SK-N-SH treated with all-trans-retinoic acid at 6 μM for 48 hours (cell line): ENCODE data around the gene MTHFD2.

Experiments used
- ATAC-seq: fragments of 200-7000 bp; cut with Tn5 transposase; 3 replicates; pipeline ENCODE4 v1.9.1; 2020; ENCODE audit warnings: mild to moderate bottlenecking, moderate library complexity
- ARNTL ChIP-seq: fragments of 450-650 bp; formaldehyde crosslinking; IDR thresholded peaks from 2 replicates; pipeline ENCODE4 v1.5.0; 2020; ENCODE audit warnings: low read depth, mild to moderate bottlenecking, moderate library complexity, borderline replicate concordance
- BACH2 ChIP-seq: fragments of 250-450 bp; sonication (Bioruptor Pico); IDR thresholded peaks from 2 replicates; pipeline ENCODE4 v1.9.0; 2021; ENCODE audit warnings: mild to moderate bottlenecking, borderline replicate concordance
- CSDC2 ChIP-seq: fragments of 250-450 bp; sonication (Bioruptor Pico); IDR thresholded peaks from 2 replicates; pipeline ENCODE4 v1.5.0; 2020; ENCODE audit warnings: mild to moderate bottlenecking, moderate library complexity
- GLIS3 ChIP-seq: fragments of 250-450 bp; sonication (Bioruptor Pico); IDR thresholded peaks from 2 replicates; pipeline ENCODE4 v1.5.0; 2020; ENCODE audit warnings: mild to moderate bottlenecking, moderate library complexity
- OSR1 ChIP-seq: fragments of 250-450 bp; sonication (Bioruptor Pico); IDR thresholded peaks from 2 replicates; pipeline ENCODE4 v1.8.0; 2022; ENCODE audit warnings: moderate library complexity, mild to moderate bottlenecking, inconsistent platforms
- PPARA ChIP-seq: fragments of 250-450 bp; sonication (Bioruptor Pico); IDR thresholded peaks from 2 replicates; pipeline ENCODE4 v1.5.0; 2020; ENCODE audit warnings: mild to moderate bottlenecking, borderline replicate concordance
- TCF4 ChIP-seq: fragments of 250-450 bp; sonication (Bioruptor Pico); IDR thresholded peaks from 2 replicates; pipeline ENCODE4 v1.8.0; 2021; ENCODE audit warnings: mild to moderate bottlenecking, moderate library complexity, borderline replicate concordance
- TOX ChIP-seq: fragments of 250-450 bp; sonication (Bioruptor Pico); IDR thresholded peaks from 2 replicates; pipeline ENCODE4 v1.8.0; 2021; ENCODE audit warnings: mild to moderate bottlenecking, moderate library complexity, borderline replicate concordance
- ZC3H10 ChIP-seq: fragments of 250-450 bp; sonication (Bioruptor Pico); IDR thresholded peaks from 2 replicates; pipeline ENCODE4 v1.5.1; 2021; ENCODE audit warnings: mild to moderate bottlenecking, moderate library complexity
- ZFP3 ChIP-seq: fragments of 250-450 bp; sonication (Bioruptor Pico); IDR thresholded peaks from 2 replicates; pipeline ENCODE4 v1.5.0; 2020; ENCODE audit warnings: mild to moderate bottlenecking, moderate library complexity
- ZFP30 ChIP-seq: fragments of 450-650 bp; formaldehyde crosslinking; IDR thresholded peaks from 2 replicates; pipeline ENCODE4 v1.5.0; 2022; ENCODE audit warnings: mild to moderate bottlenecking, moderate library complexity
- ZNF565 ChIP-seq: fragments of 450-650 bp; formaldehyde crosslinking; conservative IDR thresholded peaks from 2 replicates; pipeline ENCODE4 v1.5.0; 2020; ENCODE audit warnings: low read depth, mild to moderate bottlenecking, moderate library complexity
- ZNF70 ChIP-seq: fragments of 450-650 bp; formaldehyde crosslinking; IDR thresholded peaks from 2 replicates; pipeline ENCODE4 v1.5.0; 2020; ENCODE audit warnings: mild to moderate bottlenecking, moderate library complexity
- ZNF8 ChIP-seq: fragments of 450-650 bp; formaldehyde crosslinking; IDR thresholded peaks from 2 replicates; pipeline ENCODE4 v1.5.0; 2020; ENCODE audit warnings: mild to moderate bottlenecking, moderate library complexity
- TF ChIP-seq, protein P1 (sequence below): fragments of 250-450 bp; sonication (Bioruptor Pico); IDR thresholded peaks from 2 replicates; pipeline ENCODE4 v1.8.0; 2021; ENCODE audit warnings: low read depth, mild to moderate bottlenecking, moderate library complexity, borderline replicate concordance
- TF ChIP-seq, protein P2 (sequence below): fragments of 250-450 bp; sonication (Bioruptor Pico); IDR thresholded peaks from 2 replicates; pipeline ENCODE4 v1.5.1; 2020; ENCODE audit warnings: low read depth, mild to moderate bottlenecking, moderate library complexity
- TF ChIP-seq, protein P3 (sequence below): fragments of 250-450 bp; sonication (Bioruptor Pico); IDR thresholded peaks from 2 replicates; pipeline ENCODE4 v1.5.1; 2021; ENCODE audit warnings: mild to moderate bottlenecking, moderate library complexity
- TF ChIP-seq, protein P4 (sequence below): fragments of 250-450 bp; sonication (Bioruptor Pico); IDR thresholded peaks from 2 replicates; pipeline ENCODE4 v1.5.0; 2020; ENCODE audit warnings: mild to moderate bottlenecking, moderate library complexity
- TF ChIP-seq, protein P5 (sequence below): fragments of 250-450 bp; sonication (Bioruptor Pico); IDR thresholded peaks from 2 replicates; pipeline ENCODE4 v1.8.0; 2020; ENCODE audit warnings: mild to moderate bottlenecking, moderate library complexity, borderline replicate concordance

MTHFD2 gene

DNA sequence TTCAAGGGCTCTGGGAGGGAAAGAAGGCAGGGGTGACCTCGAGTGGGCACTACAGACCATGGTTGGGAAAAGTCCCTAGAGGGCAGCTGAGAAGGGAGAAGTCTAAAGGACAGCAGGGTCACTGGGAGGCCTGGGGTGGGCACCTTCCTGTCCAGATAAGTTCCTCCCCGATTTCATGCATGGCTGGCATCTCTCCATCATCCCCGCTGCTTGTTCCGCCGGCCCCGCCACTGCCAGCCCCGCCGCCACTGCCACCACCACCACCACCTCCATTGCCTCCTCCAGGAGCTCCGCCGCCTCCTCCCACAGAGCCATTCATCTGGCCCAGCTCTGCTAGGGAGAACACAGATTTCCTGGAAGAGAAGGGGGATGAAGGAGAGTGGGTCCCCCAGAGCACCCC, 53.6 kb downstream of the MTHFD2 start (continued):
- TF ChIP-seq, protein P1, sequence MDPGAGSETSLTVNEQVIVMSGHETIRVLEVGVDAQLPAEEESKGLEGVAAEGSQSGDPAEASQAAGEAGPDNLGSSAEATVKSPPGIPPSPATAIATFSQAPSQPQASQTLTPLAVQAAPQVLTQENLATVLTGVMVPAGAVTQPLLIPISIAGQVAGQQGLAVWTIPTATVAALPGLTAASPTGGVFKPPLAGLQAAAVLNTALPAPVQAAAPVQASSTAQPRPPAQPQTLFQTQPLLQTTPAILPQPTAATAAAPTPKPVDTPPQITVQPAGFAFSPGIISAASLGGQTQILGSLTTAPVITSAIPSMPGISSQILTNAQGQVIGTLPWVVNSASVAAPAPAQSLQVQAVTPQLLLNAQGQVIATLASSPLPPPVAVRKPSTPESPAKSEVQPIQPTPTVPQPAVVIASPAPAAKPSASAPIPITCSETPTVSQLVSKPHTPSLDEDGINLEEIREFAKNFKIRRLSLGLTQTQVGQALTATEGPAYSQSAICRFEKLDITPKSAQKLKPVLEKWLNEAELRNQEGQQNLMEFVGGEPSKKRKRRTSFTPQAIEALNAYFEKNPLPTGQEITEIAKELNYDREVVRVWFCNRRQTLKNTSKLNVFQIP (CRISPR knock-in tag) = no peak
- TF ChIP-seq, protein P2, sequence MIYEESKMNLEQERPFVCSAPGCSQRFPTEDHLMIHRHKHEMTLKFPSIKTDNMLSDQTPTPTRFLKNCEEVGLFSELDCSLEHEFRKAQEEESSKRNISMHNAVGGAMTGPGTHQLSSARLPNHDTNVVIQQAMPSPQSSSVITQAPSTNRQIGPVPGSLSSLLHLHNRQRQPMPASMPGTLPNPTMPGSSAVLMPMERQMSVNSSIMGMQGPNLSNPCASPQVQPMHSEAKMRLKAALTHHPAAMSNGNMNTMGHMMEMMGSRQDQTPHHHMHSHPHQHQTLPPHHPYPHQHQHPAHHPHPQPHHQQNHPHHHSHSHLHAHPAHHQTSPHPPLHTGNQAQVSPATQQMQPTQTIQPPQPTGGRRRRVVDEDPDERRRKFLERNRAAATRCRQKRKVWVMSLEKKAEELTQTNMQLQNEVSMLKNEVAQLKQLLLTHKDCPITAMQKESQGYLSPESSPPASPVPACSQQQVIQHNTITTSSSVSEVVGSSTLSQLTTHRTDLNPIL (CRISPR knock-in tag) = no peak
- no peak for TF ChIP-seq TOX (CRISPR knock-in tag)
- TF ChIP-seq GLIS3 (CRISPR knock-in tag) = no peak
- TF ChIP-seq, protein P3, sequence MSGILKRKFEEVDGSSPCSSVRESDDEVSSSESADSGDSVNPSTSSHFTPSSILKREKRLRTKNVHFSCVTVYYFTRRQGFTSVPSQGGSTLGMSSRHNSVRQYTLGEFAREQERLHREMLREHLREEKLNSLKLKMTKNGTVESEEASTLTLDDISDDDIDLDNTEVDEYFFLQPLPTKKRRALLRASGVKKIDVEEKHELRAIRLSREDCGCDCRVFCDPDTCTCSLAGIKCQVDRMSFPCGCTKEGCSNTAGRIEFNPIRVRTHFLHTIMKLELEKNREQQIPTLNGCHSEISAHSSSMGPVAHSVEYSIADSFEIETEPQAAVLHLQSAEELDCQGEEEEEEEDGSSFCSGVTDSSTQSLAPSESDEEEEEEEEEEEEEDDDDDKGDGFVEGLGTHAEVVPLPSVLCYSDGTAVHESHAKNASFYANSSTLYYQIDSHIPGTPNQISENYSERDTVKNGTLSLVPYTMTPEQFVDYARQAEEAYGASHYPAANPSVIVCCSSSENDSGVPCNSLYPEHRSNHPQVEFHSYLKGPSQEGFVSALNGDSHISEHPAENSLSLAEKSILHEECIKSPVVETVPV (CRISPR knock-in tag) = no peak
- no peak for TF ChIP-seq BACH2 (CRISPR knock-in tag)

DNA sequence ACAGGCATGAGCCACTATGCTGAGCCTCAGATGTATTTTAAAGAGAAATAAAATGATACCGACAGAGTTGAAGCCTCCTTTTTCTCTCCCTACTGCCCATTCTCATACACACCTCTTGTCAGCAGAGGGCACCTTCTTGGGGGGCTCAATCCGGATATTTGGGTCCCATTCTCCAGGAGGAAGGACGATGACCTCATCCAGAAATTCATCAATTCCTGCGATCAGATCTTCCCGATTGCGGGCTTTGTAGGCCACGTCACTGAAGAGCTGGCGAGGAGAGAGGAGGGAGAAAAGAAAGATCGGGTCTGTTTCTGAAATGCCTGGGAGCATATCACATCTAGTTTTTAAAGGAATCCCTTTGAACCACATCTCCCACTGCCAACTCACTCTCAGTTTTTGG, 54.4 kb downstream of the MTHFD2 start:
- TF ChIP-seq ZFP30 (CRISPR knock-in tag) = no peak
- no peak for TF ChIP-seq ZNF70 (CRISPR knock-in tag)
- no peak for TF ChIP-seq ZC3H10 (CRISPR knock-in tag)
- TF ChIP-seq, protein P3 (CRISPR knock-in tag) = no peak
- no peak for TF ChIP-seq BACH2 (CRISPR knock-in tag)
- no peak for TF ChIP-seq OSR1 (CRISPR knock-in tag)
- TF ChIP-seq ZFP3 (CRISPR knock-in tag) = no peak
- TF ChIP-seq, all 23 proteins: peak for 0
- ATAC-seq = no peak

DNA sequence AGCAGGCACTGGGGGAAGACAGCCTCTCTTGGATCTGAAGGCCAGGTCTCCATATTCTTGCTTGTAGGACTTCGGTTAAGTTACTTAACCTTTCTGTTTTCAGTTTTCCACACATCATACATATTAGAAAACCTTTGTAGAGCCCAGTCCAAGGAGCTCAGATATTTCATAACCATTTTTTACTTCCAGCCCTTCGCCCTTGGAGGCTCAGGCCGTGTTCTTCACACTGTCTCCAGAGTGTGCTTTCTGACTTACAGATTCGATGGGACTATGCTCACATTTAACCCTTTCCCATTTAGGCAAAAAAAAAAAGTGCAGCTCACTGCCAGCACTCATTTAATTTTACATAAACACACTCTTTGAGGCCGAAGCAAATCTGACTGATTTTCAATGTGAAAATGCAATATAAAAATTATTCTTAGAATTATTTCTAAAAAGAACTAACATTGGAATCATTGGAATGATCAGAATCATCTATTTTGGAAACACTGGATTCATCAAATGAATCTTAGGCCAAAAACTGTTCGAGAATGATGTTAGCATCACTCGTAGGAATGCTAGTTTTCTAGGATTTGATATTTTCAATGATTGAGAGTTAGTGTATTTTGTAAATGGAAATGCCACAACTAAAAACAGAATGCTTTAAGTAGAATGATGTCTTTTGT, 55.0 kb downstream of the MTHFD2 start:
- no peak for ATAC-seq
- TF ChIP-seq, protein P1 (CRISPR knock-in tag) = no peak
- TF ChIP-seq ARNTL (CRISPR knock-in tag) (no peak), ZNF70 (CRISPR knock-in tag) (no peak)
- TF ChIP-seq, all 23 proteins: peak for 0

DNA sequence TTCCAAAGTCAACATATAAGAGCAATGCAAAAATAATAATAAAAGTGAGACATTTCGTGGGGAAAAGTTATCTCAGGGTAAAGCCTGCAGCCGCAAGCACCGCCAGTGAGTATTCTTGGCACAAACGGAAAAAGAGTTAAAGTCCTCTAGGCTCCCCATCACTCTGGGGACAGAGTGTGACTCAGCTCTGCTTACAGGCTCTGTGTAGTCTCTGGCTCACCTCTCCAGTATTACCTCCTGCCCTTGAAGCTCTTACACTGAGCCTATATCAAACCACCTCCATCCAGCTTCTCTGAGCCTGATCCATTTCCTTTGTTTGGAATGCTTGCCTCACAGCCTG, 55.5 kb downstream of the MTHFD2 start:
- no peak for ATAC-seq
- TF ChIP-seq ZNF565 (CRISPR knock-in tag) (no peak), TCF4 (no peak), CSDC2 (no peak), ZFP3 (CRISPR knock-in tag) (no peak), PPARA (CRISPR knock-in tag) (no peak), ZNF70 (CRISPR knock-in tag) (no peak), ZNF8 (CRISPR knock-in tag) (no peak), TOX (CRISPR knock-in tag) (no peak)
- TF ChIP-seq, protein P4, sequence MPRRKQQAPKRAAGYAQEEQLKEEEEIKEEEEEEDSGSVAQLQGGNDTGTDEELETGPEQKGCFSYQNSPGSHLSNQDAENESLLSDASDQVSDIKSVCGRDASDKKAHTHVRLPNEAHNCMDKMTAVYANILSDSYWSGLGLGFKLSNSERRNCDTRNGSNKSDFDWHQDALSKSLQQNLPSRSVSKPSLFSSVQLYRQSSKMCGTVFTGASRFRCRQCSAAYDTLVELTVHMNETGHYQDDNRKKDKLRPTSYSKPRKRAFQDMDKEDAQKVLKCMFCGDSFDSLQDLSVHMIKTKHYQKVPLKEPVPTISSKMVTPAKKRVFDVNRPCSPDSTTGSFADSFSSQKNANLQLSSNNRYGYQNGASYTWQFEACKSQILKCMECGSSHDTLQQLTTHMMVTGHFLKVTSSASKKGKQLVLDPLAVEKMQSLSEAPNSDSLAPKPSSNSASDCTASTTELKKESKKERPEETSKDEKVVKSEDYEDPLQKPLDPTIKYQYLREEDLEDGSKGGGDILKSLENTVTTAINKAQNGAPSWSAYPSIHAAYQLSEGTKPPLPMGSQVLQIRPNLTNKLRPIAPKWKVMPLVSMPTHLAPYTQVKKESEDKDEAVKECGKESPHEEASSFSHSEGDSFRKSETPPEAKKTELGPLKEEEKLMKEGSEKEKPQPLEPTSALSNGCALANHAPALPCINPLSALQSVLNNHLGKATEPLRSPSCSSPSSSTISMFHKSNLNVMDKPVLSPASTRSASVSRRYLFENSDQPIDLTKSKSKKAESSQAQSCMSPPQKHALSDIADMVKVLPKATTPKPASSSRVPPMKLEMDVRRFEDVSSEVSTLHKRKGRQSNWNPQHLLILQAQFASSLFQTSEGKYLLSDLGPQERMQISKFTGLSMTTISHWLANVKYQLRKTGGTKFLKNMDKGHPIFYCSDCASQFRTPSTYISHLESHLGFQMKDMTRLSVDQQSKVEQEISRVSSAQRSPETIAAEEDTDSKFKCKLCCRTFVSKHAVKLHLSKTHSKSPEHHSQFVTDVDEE (CRISPR knock-in tag) = no peak
- TF ChIP-seq, protein P1 (CRISPR knock-in tag) = no peak
- TF ChIP-seq, protein P5, sequence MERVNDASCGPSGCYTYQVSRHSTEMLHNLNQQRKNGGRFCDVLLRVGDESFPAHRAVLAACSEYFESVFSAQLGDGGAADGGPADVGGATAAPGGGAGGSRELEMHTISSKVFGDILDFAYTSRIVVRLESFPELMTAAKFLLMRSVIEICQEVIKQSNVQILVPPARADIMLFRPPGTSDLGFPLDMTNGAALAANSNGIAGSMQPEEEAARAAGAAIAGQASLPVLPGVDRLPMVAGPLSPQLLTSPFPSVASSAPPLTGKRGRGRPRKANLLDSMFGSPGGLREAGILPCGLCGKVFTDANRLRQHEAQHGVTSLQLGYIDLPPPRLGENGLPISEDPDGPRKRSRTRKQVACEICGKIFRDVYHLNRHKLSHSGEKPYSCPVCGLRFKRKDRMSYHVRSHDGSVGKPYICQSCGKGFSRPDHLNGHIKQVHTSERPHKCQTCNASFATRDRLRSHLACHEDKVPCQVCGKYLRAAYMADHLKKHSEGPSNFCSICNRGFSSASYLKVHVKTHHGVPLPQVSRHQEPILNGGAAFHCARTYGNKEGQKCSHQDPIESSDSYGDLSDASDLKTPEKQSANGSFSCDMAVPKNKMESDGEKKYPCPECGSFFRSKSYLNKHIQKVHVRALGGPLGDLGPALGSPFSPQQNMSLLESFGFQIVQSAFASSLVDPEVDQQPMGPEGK (CRISPR knock-in tag) = no peak
